ENCODE results near the gene ADAMTSL5. TPM values are rescaled to one million over a fixed set of nuclear protein-coding genes. Genes with fewer than 3 reads are reported as not detected.

The ADAMTSL5 gene
- total and polyA plus RNA-seq, 3 experiments from 2014 or later = 1.0 to 2.7 (median 2.3) TPM

DNA sequence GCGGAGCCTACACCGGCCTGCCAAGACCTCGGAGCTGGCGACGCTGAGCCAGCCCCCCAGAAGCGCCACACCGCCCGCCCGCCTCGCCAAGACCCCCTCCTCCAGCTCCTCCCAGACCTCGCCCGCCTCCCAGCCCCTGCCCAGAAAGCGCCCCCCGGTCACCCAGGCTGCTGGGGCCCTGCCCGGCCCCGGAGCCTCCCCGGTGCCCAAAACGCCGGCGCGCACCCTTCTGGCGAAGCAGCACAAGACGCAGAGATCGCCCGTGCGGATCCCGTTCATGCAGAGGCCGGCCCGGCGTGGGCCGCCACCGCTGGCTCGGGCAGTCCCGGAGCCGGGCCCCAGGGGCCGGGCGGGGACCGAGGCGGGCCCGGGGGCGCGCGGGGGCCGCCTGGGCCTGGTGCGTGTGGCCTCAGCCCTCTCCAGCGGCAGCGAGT, 44.0 kb downstream of the ADAMTSL5 start:
- Mint-ChIP-seq H3K36me3 (no peaks in the 10 kb centered on the region), H3K9me3 (no peaks in the 10 kb centered on the region), H3K27ac (no peak overlapping the region), H3K27me3 (peaks cover 0 to 2% of the 10 kb centered on the region in 2 donors), H3K4me3 (peak overlapping the region in 5 of 7 donors; percentile 41 to 78 (median 46)), H3K4me1 (peaks cover 5 to 25% (median 9%) of the 10 kb centered on the region in 3 donors)
- Histone ChIP-seq H3K36me3 (ENCODE audit: insufficient read depth, low read length) (no peaks in the 10 kb centered on the region), H3K9me3 (ENCODE audit: low read length) (no peaks in the 10 kb centered on the region), H3K27me3 (ENCODE audit: insufficient read depth, low read length, poor library complexity, severe bottlenecking) (peaks cover 22% of the 10 kb centered on the region), H3K27ac (ENCODE audit: low read depth, low read length) (no peak overlapping the region), H3K4me1 (ENCODE audit: insufficient read depth, low read length) (peaks cover 30% of the 10 kb centered on the region), H3K4me3 (ENCODE audit: low read length) (no peak overlapping the region)
- CTCF ChIA-PET = no interaction called here
- DNase-seq = no peak
- POLR2A ChIA-PET = interaction anchor here (0.6 to 0.7 kb wide), 2 partner anchors 22 to 41 kb away, joined by 3 to 6 read pairs; partner anchors contain the start of gene REEP6

GRCh38 chr19:1468274-1468820, 44.5 kb downstream of the ADAMTSL5 start:
- ChIA-PET CTCF (no interaction called here), POLR2A (interaction anchor here (0.6 to 0.7 kb wide), 2 partner anchors 22 to 41 kb away, joined by 3 to 6 read pairs; partner anchors contain the start of gene REEP6)
- H3K4me3 Mint-ChIP-seq = peak overlapping the region in 5 of 7 donors; percentile 41 to 80 (median 52)
- no peak overlapping the region for H3K27ac Mint-ChIP-seq
- no peak overlapping the region for H3K4me3 ChIP-seq (ENCODE audit: low read length)
- DNase-seq = no peak
- H3K27me3 ChIP-seq (ENCODE audit: insufficient read depth, low read length, poor library complexity, severe bottlenecking) = peaks cover 22% of the 10 kb centered on the region
- H3K4me1 ChIP-seq (ENCODE audit: insufficient read depth, low read length) = peaks cover 30% of the 10 kb centered on the region
- H3K27me3 Mint-ChIP-seq = peaks cover 0 to 2% of the 10 kb centered on the region in 2 donors
- H3K9me3 ChIP-seq (ENCODE audit: low read length) = no peaks in the 10 kb centered on the region
- H3K36me3 ChIP-seq (ENCODE audit: insufficient read depth, low read length) = no peaks in the 10 kb centered on the region
- peaks cover 5 to 25% (median 9%) of the 10 kb centered on the region in 3 donors for H3K4me1 Mint-ChIP-seq
- no peak overlapping the region for H3K27ac ChIP-seq (ENCODE audit: low read depth, low read length)
- no peaks in the 10 kb centered on the region for H3K9me3 Mint-ChIP-seq
- no peaks in the 10 kb centered on the region for H3K36me3 Mint-ChIP-seq

- no peak overlapping the region for H3K4me3 ChIP-seq (ENCODE audit: low read length)
- ChIA-PET POLR2A (interaction anchor here (1.3 kb wide), 1 partner anchor 14 kb away, joined by 3 read pairs; no protein-coding TSS in a partner anchor), CTCF (interaction anchor here (1.4 kb wide), 1 partner anchor 23 kb away, joined by 3 read pairs; no protein-coding TSS in a partner anchor)
- no peaks in the 10 kb centered on the region for H3K9me3 Mint-ChIP-seq
- no peak overlapping the region for H3K27ac Mint-ChIP-seq
- H3K4me1 Mint-ChIP-seq = peaks cover 0 to 20% (median 6%) of the 10 kb centered on the region in 3 donors
- DNase-seq = no peak
- H3K9me3 ChIP-seq (ENCODE audit: low read length) = no peaks in the 10 kb centered on the region
- H3K27me3 Mint-ChIP-seq = peaks cover 0 to 2% of the 10 kb centered on the region in 2 donors
- no peak overlapping the region for H3K4me3 Mint-ChIP-seq
- H3K36me3 ChIP-seq (ENCODE audit: insufficient read depth, low read length) = no peaks in the 10 kb centered on the region
- H3K4me1 ChIP-seq (ENCODE audit: insufficient read depth, low read length) = peaks cover 30% of the 10 kb centered on the region
- H3K36me3 Mint-ChIP-seq = no peaks in the 10 kb centered on the region
- H3K27me3 ChIP-seq (ENCODE audit: insufficient read depth, low read length, poor library complexity, severe bottlenecking) = peaks cover 22% of the 10 kb centered on the region
- no peak overlapping the region for H3K27ac ChIP-seq (ENCODE audit: low read depth, low read length)
Measured at GRCh38 chr19:1467490-1468273, 45.1 kb downstream of the ADAMTSL5 start.

DNA sequence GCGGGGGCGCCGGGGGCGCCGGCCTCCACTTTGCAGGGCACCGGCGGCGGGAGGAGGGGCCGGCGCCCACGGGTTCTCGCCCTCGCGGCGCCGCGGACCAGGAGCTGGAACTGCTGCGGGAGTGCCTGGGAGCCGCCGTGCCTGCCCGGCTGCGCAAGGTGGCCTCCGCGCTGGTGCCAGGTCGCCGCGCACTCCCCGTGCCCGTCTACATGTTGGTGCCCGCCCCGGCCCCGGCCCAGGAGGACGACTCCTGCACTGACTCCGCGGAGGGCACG, 45.7 kb downstream of the ADAMTSL5 start:
- Histone ChIP-seq H3K36me3 (ENCODE audit: insufficient read depth, low read length) (no peaks in the 10 kb centered on the region), H3K27me3 (ENCODE audit: insufficient read depth, low read length, poor library complexity, severe bottlenecking) (peaks cover 22% of the 10 kb centered on the region), H3K4me1 (ENCODE audit: insufficient read depth, low read length) (peaks cover 30% of the 10 kb centered on the region), H3K27ac (ENCODE audit: low read depth, low read length) (no peak overlapping the region), H3K9me3 (ENCODE audit: low read length) (no peaks in the 10 kb centered on the region), H3K4me3 (ENCODE audit: low read length) (no peak overlapping the region)
- DNase-seq = no peak
- H3K4me3 Mint-ChIP-seq = no peak overlapping the region
- no peaks in the 10 kb centered on the region for H3K9me3 Mint-ChIP-seq
- no peaks in the 10 kb centered on the region for H3K36me3 Mint-ChIP-seq
- peaks cover 0 to 19% (median 6%) of the 10 kb centered on the region in 3 donors for H3K4me1 Mint-ChIP-seq
- no peak overlapping the region for H3K27ac Mint-ChIP-seq
- H3K27me3 Mint-ChIP-seq = peaks cover 0 to 2% of the 10 kb centered on the region in 2 donors
- CTCF ChIA-PET = interaction anchor here (1.4 to 1.6 kb wide), 3 partner anchors 8 to 47 kb away, joined by 3 to 5 read pairs (median 3); no protein-coding TSS in a partner anchor
- POLR2A ChIA-PET = interaction anchor here (1.3 kb wide), 1 partner anchor 14 kb away, joined by 3 read pairs; no protein-coding TSS in a partner anchor

DNA sequence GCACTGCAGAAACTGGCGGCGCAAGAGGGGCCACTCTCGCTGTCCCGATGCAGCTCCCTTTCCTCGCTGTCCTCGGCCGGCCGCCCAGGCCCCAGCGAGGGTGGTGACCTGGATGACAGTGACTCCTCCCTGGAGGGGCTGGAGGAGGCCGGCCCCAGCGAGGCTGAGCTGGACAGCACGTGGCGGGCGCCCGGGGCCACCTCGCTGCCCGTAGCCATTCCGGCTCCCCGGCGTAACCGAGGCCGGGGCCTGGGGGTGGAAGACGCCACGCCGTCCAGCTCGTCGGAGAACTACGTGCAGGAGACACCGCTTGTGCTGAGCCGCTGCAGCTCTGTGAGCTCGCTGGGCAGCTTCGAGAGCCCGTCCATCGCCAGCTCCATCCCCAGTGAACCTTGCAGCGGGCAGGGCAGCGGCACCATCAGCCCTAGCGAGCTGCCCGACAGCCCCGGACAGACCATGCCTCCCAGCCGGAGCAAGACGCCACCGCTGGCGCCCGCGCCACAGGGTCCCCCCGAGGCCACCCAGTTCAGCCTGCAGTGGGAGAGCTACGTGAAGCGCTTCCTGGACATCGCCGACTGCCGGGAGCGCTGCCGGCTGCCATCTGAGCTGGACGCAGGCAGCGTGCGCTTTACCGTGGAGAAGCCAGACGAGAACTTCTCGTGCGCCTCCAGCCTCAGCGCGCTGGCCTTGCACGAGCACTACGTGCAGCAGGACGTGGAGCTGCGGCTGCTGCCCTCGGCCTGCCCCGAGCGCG, 46.2 kb downstream of the ADAMTSL5 start:
- DNase-seq = no peak

DNA sequence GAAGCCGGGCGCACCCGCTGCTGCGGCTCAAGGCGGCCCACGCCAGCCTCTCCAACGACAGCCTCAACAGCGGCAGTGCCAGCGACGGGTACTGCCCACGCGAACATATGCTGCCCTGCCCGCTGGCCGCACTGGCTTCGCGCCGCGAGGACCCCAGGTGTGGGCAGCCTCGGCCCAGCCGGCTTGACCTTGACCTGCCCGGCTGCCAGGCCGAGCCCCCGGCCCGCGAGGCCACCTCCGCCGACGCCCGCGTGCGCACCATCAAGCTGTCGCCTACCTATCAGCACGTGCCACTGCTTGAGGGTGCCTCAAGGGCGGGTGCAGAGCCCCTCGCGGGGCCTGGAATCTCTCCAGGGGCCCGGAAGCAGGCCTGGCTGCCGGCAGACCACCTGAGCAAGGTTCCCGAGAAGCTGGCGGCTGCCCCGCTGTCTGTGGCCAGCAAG, 46.8 kb downstream of the ADAMTSL5 start:
- no peaks in the 10 kb centered on the region for H3K36me3 ChIP-seq (ENCODE audit: insufficient read depth, low read length)
- H3K9me3 Mint-ChIP-seq = no peaks in the 10 kb centered on the region
- H3K4me3 Mint-ChIP-seq = no peak overlapping the region
- H3K4me3 ChIP-seq (ENCODE audit: low read length) = no peak overlapping the region
- H3K4me1 ChIP-seq (ENCODE audit: insufficient read depth, low read length) = peaks cover 20% of the 10 kb centered on the region
- POLR2A ChIA-PET = interaction anchor here (0.7 to 1.3 kb wide), 2 partner anchors 13 to 818 kb away, joined by 3 read pairs; no protein-coding TSS in a partner anchor
- CTCF ChIA-PET = interaction anchor here (0.8 to 1.6 kb wide), 5 partner anchors 10 to 48 kb away, joined by 3 to 5 read pairs (median 3); no protein-coding TSS in a partner anchor
- no peaks in the 10 kb centered on the region for H3K36me3 Mint-ChIP-seq
- peaks cover 0 to 8% (median 2%) of the 10 kb centered on the region in 3 donors for H3K4me1 Mint-ChIP-seq
- peaks cover 0 to under 1% of the 10 kb centered on the region in 2 donors for H3K27me3 Mint-ChIP-seq
- no peaks in the 10 kb centered on the region for H3K9me3 ChIP-seq (ENCODE audit: low read length)
- no peak for DNase-seq
- peaks cover 18% of the 10 kb centered on the region for H3K27me3 ChIP-seq (ENCODE audit: insufficient read depth, low read length, poor library complexity, severe bottlenecking)
- H3K27ac Mint-ChIP-seq = no peak overlapping the region
- no peak overlapping the region for H3K27ac ChIP-seq (ENCODE audit: low read depth, low read length)

More for the DNA sequence above, 46.2 kb downstream of the ADAMTSL5 start:
- Histone ChIP-seq H3K27me3 (ENCODE audit: insufficient read depth, low read length, poor library complexity, severe bottlenecking) (peaks cover 22% of the 10 kb centered on the region), H3K9me3 (ENCODE audit: low read length) (no peaks in the 10 kb centered on the region), H3K27ac (ENCODE audit: low read depth, low read length) (no peak overlapping the region), H3K4me1 (ENCODE audit: insufficient read depth, low read length) (peaks cover 26% of the 10 kb centered on the region), H3K4me3 (ENCODE audit: low read length) (no peak overlapping the region), H3K36me3 (ENCODE audit: insufficient read depth, low read length) (no peaks in the 10 kb centered on the region)
- Mint-ChIP-seq H3K4me3 (no peak overlapping the region), H3K4me1 (peaks cover 0 to 14% (median 4%) of the 10 kb centered on the region in 3 donors), H3K27me3 (peaks cover 0 to 2% of the 10 kb centered on the region in 2 donors), H3K9me3 (no peaks in the 10 kb centered on the region), H3K36me3 (no peaks in the 10 kb centered on the region), H3K27ac (no peak overlapping the region)
- CTCF ChIA-PET = interaction anchor here (0.8 to 1.6 kb wide), 5 partner anchors 9 to 48 kb away, joined by 3 to 5 read pairs (median 3); no protein-coding TSS in a partner anchor
- POLR2A ChIA-PET = interaction anchor here (1.3 kb wide), 1 partner anchor 13 kb away, joined by 3 read pairs; no protein-coding TSS in a partner anchor

DNA sequence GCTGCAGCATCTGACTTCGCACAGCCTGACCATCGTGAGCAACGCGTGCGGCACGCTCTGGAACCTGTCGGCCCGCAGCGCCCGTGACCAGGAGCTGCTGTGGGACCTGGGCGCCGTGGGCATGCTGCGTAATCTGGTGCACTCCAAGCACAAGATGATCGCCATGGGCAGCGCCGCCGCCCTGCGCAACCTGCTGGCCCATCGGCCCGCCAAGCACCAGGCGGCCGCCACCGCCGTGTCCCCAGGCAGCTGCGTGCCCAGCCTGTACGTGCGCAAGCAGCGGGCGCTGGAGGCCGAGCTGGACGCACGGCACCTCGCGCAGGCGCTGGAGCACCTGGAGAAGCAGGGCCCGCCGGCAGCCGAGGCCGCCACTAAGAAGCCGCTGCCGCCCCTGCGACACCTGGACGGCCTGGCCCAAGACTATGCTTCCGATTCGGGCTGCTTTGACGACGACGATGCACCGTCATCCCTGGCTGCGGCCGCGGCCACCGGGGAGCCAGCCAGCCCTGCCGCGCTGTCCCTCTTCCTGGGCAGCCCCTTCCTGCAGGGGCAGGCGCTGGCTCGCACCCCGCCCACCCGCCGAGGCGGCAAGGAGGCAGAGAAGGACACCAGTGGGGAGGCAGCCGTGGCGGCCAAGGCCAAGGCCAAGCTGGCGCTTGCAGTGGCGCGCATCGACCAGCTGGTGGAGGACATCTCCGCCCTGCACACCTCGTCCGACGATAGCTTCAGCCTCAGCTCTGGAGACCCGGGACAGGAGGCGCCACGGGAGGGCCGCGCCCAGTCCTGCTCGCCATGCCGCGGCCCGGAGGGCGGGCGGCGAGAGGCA, 47.4 kb downstream of the ADAMTSL5 start:
- Histone ChIP-seq H3K9me3 (ENCODE audit: low read length) (no peaks in the 10 kb centered on the region), H3K4me3 (ENCODE audit: low read length) (no peak overlapping the region), H3K36me3 (ENCODE audit: insufficient read depth, low read length) (no peaks in the 10 kb centered on the region), H3K4me1 (ENCODE audit: insufficient read depth, low read length) (peaks cover 17% of the 10 kb centered on the region), H3K27ac (ENCODE audit: low read depth, low read length) (no peak overlapping the region), H3K27me3 (ENCODE audit: insufficient read depth, low read length, poor library complexity, severe bottlenecking) (peaks cover 18% of the 10 kb centered on the region)
- Mint-ChIP-seq H3K36me3 (no peaks in the 10 kb centered on the region), H3K4me1 (peaks cover 0 to 7% (median 2%) of the 10 kb centered on the region in 3 donors), H3K27ac (no peak overlapping the region), H3K27me3 (no peaks in the 10 kb centered on the region), H3K9me3 (no peaks in the 10 kb centered on the region), H3K4me3 (no peak overlapping the region)
- POLR2A ChIA-PET = interaction anchor here (0.5 to 0.7 kb wide), 2 partner anchors 21 to 818 kb away, joined by 3 read pairs; no protein-coding TSS in a partner anchor
- CTCF ChIA-PET = interaction anchor here (0.8 to 1.6 kb wide), 4 partner anchors 10 to 49 kb away, joined by 3 to 5 read pairs (median 4); no protein-coding TSS in a partner anchor
- no peak for DNase-seq

All from CD8-positive, alpha-beta memory T cell (primary cell).